ENCODE measurements around the gene TBX15.

DNA sequence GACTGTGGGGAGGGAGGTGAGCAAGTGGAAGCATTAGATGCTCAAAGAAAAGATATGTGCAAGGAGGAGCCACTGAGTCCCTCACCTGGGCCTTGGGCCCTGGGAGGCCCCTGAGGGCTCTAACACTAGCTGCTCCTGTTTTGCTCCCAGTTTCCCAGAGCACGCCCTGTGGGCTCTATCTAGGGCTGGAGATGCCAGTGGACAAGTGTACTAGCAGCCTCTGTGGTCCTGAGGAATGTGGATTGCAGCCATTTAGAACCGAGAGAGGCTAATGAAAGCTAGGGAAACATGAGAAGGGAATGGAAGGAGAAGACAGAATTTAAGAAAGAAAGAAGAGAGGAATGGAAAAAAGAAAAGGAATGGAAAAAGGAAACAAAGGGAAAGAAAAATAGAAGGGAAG lies 10.0 kb upstream of the TBX15 start:
- TF ChIP-seq EZH2 (IDR thresholded peaks at IDR 0.05; ENCODE audit: insufficient read depth, poor library complexity, severe bottlenecking) = no peak
- TF ChIP-seq EZH2phosphoT487 (IDR thresholded peaks at IDR 0.05; ENCODE audit: insufficient read depth, low read depth) = no peak

Data from GM23248 (cell line).